B cell (primary cell): Measurements from ENCODE around the gene USP46. TPM values are rescaled to one million over a fixed set of nuclear protein-coding genes. Genes with fewer than 3 reads are reported as not detected.

ENCODE experiments used
- ATAC-seq: fragments of 200-7000 bp; cut with Tn5 transposase; one replicate; pipeline ENCODE4 v1.10.0; 2021; ENCODE audit warnings: low read depth, mild to moderate bottlenecking, moderate number of reproducible peaks, moderate library complexity
- CTCF ChIA-PET: fragments of 350-600 bp; sonication (Branson Sonifier 250); formaldehyde crosslinking; loops from one replicate; lab custom pipeline; 2021; ENCODE audit warnings: antibody characterized with exemption, inconsistent platforms; lab: Charles Lee
- POLR2A ChIA-PET: fragments of 350-600 bp; sonication (Branson Sonifier 250); formaldehyde crosslinking; loops from one replicate; lab custom pipeline; 2021; ENCODE audit warnings: antibody characterized with exemption; lab: Charles Lee
- DNase-seq: peaks from one replicate; pipeline ENCODE4 v3.0.0; 2013
- H2AFZ ChIP-seq: 2 replicates; pipeline ENCODE4 v1.6.1; 2012; ENCODE audit warnings: mild to moderate bottlenecking, low read depth, low read length; ENCODE audit not compliant: insufficient read depth, poor library complexity, severe bottlenecking
- H3K27ac ChIP-seq, 2 donors: 1 replicate in 1 of 2; 2 replicates in 1 of 2; pipeline ENCODE4 v1.5.1; 2012 to 2013; ENCODE audit warnings: low read length in 2 of 2, mild to moderate bottlenecking in 2 of 2, moderate library complexity in 1 of 2
- H3K27me3 ChIP-seq, 4 experiments: fragments of 200-600 bp in 1 of 4; sonication (generic) in 1 of 4; replicated peaks in 1 of 4; 1 replicate in 2 of 4; 2 replicates in 2 of 4; pipeline versions ENCODE4 v1.6.1 to v1.7.0; 2013 to 2016; ENCODE audit warnings: low read length in 3 of 4, mild to moderate bottlenecking in 2 of 4, mixed read lengths in 1 of 4, moderate library complexity in 1 of 4; ENCODE audit not compliant: insufficient read depth in 4 of 4, control insufficient read depth in 3 of 4; ENCODE audit errors: control extremely low read depth in 1 of 4
- H3K36me3 ChIP-seq, 2 experiments: replicated peaks in 1 of 2; 1 replicate in 1 of 2; 2 replicates in 1 of 2; pipeline versions ENCODE4 v1.6.1 to v1.7.1; 2013; ENCODE audit warnings: low read length in 1 of 2; ENCODE audit not compliant: insufficient read depth in 2 of 2, control insufficient read depth in 1 of 2; ENCODE audit errors: control extremely low read depth in 1 of 2, extremely low read depth in 1 of 2
- H3K4me1 ChIP-seq, 2 donors: fragments of 200-600 bp in 1 of 2; sonication (generic) in 1 of 2; 1 replicate in 1 of 2; 2 replicates in 1 of 2; pipeline versions ENCODE4 v1.5.1 to v1.6.1; 2013 to 2017; ENCODE audit warnings: low read length in 2 of 2; ENCODE audit not compliant: control insufficient read depth in 2 of 2, insufficient read depth in 2 of 2
- H3K4me2 ChIP-seq: replicated peaks from 2 replicates; pipeline ENCODE3; 2012; ENCODE audit warnings: mild to moderate bottlenecking, low read depth, low read length; ENCODE audit not compliant: poor library complexity, severe bottlenecking
- H3K4me3 ChIP-seq, 5 experiments: fragments of 200-600 bp in 1 of 5; sonication (generic) in 1 of 5; 1 replicate in 3 of 5; 2 replicates in 2 of 5; pipeline versions ENCODE4 v1.5.1 to v1.7.0; 2011 to 2016; ENCODE audit warnings: low read length in 4 of 5, mild to moderate bottlenecking in 4 of 5, low read depth in 2 of 5, control low read depth in 1 of 5, moderate library complexity in 1 of 5; ENCODE audit not compliant: insufficient read depth in 1 of 5; ENCODE audit errors: control extremely low read depth in 1 of 5, extremely low read depth in 1 of 5
- H3K79me2 ChIP-seq: fragments of 200-600 bp; sonication (generic); one replicate; pipeline ENCODE4 v1.6.0; 2016; ENCODE audit warnings: low read length; ENCODE audit not compliant: control insufficient read depth, insufficient read depth
- H3K9ac ChIP-seq: fragments of 200-600 bp; sonication (generic); 2 replicates; pipeline ENCODE4 v1.6.1; 2017; ENCODE audit warnings: mild to moderate bottlenecking, low read length, moderate library complexity
- H3K9me3 ChIP-seq, 3 donors: one replicate each; pipeline versions ENCODE4 v1.6.1 to v1.7.1; 2013; ENCODE audit warnings: low read length in 2 of 3; ENCODE audit not compliant: control insufficient read depth in 2 of 3, insufficient read depth in 1 of 3; ENCODE audit errors: control extremely low read depth in 1 of 3
- H4K20me1 ChIP-seq: 2 replicates; pipeline ENCODE4 v1.6.0; 2012; ENCODE audit warnings: mild to moderate bottlenecking, low read length; ENCODE audit not compliant: insufficient read depth, control insufficient read depth, poor library complexity, severe bottlenecking
- H3K27ac Mint-ChIP-seq: one replicate; pipeline ENCODE4 v1.8.0; 2021; ENCODE audit warnings: mixed read lengths
- H3K27me3 Mint-ChIP-seq: one replicate; pipeline ENCODE4 v1.8.0; 2021; ENCODE audit warnings: mixed read lengths
- H3K4me1 Mint-ChIP-seq: one replicate; pipeline ENCODE4 v1.8.0; 2021; ENCODE audit warnings: mixed read lengths
- H3K4me3 Mint-ChIP-seq: one replicate; pipeline ENCODE4 v1.8.0; 2021; ENCODE audit warnings: mixed read lengths
- H3K9me3 Mint-ChIP-seq: one replicate; pipeline ENCODE4 v1.8.0; 2022; ENCODE audit warnings: mixed read lengths; ENCODE audit not compliant: insufficient read depth
- CTCF ChIP-seq: fragments of 200-600 bp; IDR thresholded peaks from one replicate; pipeline ENCODE4 v1.8.0; 2022; ENCODE audit warnings: antibody characterized with exemption, mild to moderate bottlenecking
- EZH2 ChIP-seq: IDR thresholded peaks from 2 replicates; pipeline ENCODE4 v1.6.1; 2012; ENCODE audit warnings: borderline replicate concordance, low read depth, mild to moderate bottlenecking, moderate library complexity, low read length; ENCODE audit not compliant: insufficient read depth, poor library complexity, severe bottlenecking
- WGBS: methylation state at CpG from one replicate; pipeline ENCODE4 v1.1.5; 2013; ENCODE audit warnings: missing lambda C conversion rate; ENCODE audit not compliant: insufficient coverage; 5-methylcytosine and 5-hydroxymethylcytosine counted together
- intact Hi-C: fragments of 100-400 bp; cut with micrococcal nuclease; formaldehyde crosslinking; loops from one replicate; pipeline ENCODE4 v1.10.0; 2022
- polyA plus RNA-seq: library from polyadenylated mRNA; depleted of rRNA; stranded (reverse); fragments of >200 nt; gene quantifications from 2 replicates; pipeline ENCODE4 v1.2.3, GENCODE V29; 2012
- total RNA-seq, 2 donors: library from RNA; stranded (reverse); fragments of 120-200 nt in 1 of 2; gene quantifications; 1 replicate in 1 of 2; 2 replicates in 1 of 2; pipeline versions ENCODE4 v1.2.3 to v1.2.4, GENCODE V29; 2013 to 2022

The USP46 gene
- total and polyA plus RNA-seq, 2 donors (not counting 1 experiment from before 2014, with no cell fraction given): 1.8 to 11.8 TPM

- TF ChIP-seq CTCF (no peak), EZH2 (no peak)
- intact Hi-C loops: no loop called here
- Mint-ChIP-seq H3K27me3 (no peaks in the 10 kb centered on the region), H3K9me3 (no peaks in the 10 kb centered on the region), H3K4me1 (no peaks in the 10 kb centered on the region), H3K4me3 (no peak overlapping the region), H3K27ac (no peak overlapping the region)
- Histone ChIP-seq H2AFZ (no peak overlapping the region), H3K4me1 (no peaks in the 10 kb centered on the region), H3K9me3 (no peaks in the 10 kb centered on the region), H3K9ac (no peak overlapping the region), H4K20me1 (no peaks in the 10 kb centered on the region), H3K36me3 (no peaks in the 10 kb centered on the region), H3K4me2 (no peak overlapping the region), H3K27me3 (no peaks in the 10 kb centered on the region), H3K79me2 (no peaks in the 10 kb centered on the region), H3K27ac (no peak overlapping the region), H3K4me3 (no peak overlapping the region)
- DNase-seq (no peak), ATAC-seq (no peak)
- ChIA-PET CTCF (interaction anchor here (0.6 kb wide), 1 partner anchor 1322 kb away, joined by 6 read pairs; no protein-coding TSS in a partner anchor), POLR2A (no interaction called here)
- WGBS: no CpG with 5 or more reads among the region's 3 CpGs
These were observed 66.8 kb downstream of the USP46 start for GRCh38 chr4:52592287-52592686.

- 53% methylated on average over 12 of the region's 13 CpGs for WGBS
- no peaks in the 10 kb centered on the region for H3K4me1 Mint-ChIP-seq
- H3K27me3 Mint-ChIP-seq: peaks cover 5% of the 10 kb centered on the region
- no peak for TF ChIP-seq EZH2
- no peak for TF ChIP-seq CTCF
- H3K4me3 Mint-ChIP-seq: no peak overlapping the region
- Histone ChIP-seq H3K36me3 (no peaks in the 10 kb centered on the region), H3K4me1 (no peaks in the 10 kb centered on the region), H4K20me1 (no peaks in the 10 kb centered on the region), H2AFZ (no peak overlapping the region), H3K4me3 (no peak overlapping the region), H3K79me2 (no peaks in the 10 kb centered on the region), H3K27me3 (peaks cover 0 to 4% (median 0%) of the 10 kb centered on the region in 4 experiments), H3K9ac (no peak overlapping the region), H3K9me3 (no peaks in the 10 kb centered on the region), H3K27ac (no peak overlapping the region), H3K4me2 (no peak overlapping the region)
- POLR2A ChIA-PET: interaction anchor here (0.7 kb wide), 1 partner anchor 275 kb away, joined by 3 read pairs; no protein-coding TSS in a partner anchor
- DNase-seq: no peak
- H3K27ac Mint-ChIP-seq: no peak overlapping the region
- no peaks in the 10 kb centered on the region for H3K9me3 Mint-ChIP-seq
- intact Hi-C loops: no loop called here
- CTCF ChIA-PET: interaction anchor here (1.3 to 1.9 kb wide), 4 partner anchors 7 to 396 kb away, joined by 4 to 14 read pairs (median 5); no protein-coding TSS in a partner anchor
- no peak for ATAC-seq
These were observed 70.1 kb downstream of the USP46 start for GRCh38 chr4:52588771-52589591.
